ENCODE results near the gene PCDHGA10. TPM values are rescaled to one million over a fixed set of nuclear protein-coding genes. Genes with fewer than 3 reads are reported as not detected.
A peak's percentile ranks its signal among the peaks of the same experiment; 100 is the strongest.
"Not testable (repeated sequence)": the region's sequence is repeated elsewhere in the genome, so short reads cannot be mapped to it uniquely, and the experiment has no call there.

The PCDHGA10 gene
- total and polyA plus RNA-seq, 2 of the 8 experiments (the other 6 are each of a cell fraction or from before 2014, with no cell fraction given): 2.2 to 6.4 TPM

DNA sequence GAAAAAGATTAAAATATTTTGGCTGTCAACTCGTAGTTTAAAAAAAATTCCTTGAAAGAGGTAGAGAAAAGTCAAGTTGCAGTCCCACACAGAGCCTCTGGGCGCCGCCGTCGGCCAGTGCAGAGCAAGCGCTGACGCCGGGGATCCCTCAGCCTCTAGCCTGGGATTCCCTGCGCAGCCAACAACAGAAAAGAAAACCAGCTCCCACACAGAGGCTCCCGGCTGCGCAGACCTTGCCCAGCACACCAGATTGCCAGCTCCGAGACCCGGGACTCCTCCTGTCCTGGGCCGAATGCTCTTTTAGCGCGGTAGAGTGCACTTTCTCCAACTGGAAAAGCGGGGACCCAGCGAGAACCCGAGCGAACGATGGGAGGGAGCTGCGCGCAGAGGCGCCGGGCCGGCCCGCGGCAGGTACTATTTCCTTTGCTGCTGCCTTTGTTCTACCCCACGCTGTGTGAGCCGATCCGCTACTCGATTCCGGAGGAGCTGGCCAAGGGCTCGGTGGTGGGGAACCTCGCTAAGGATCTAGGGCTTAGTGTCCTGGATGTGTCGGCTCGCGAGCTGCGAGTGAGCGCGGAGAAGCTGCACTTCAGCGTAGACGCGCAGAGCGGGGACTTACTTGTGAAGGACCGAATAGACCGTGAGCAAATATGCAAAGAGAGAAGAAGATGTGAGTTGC, 4.8 kb downstream of the PCDHGA10 start, which contains the start of gene PCDHGB7:
Gene PCDHGB7, plus strand, starts transcription at position 184 of the 679 bp plus-strand sequence. Its CDS starts 183 bp downstream, at position 367.
- not testable (repeated sequence) for H4K20me1 ChIP-seq (replicated peaks in 1 of 2; ENCODE audit: control insufficient read depth in 1 of 2, insufficient read depth in 2 of 2, low read length in 2 of 2); H3K14ac ChIP-seq (ENCODE audit: insufficient read length); H3K4ac ChIP-seq (replicated peaks; ENCODE audit: insufficient read length, low read depth, low read length); H2BK120ac ChIP-seq (replicated peaks; ENCODE audit: low read depth, low read length); H3K79me2 ChIP-seq (ENCODE audit: control insufficient read depth in 1 of 2, insufficient read depth in 2 of 2, low read length in 2 of 2); H2BK15ac ChIP-seq (ENCODE audit: low read length); H2AFZ ChIP-seq (ENCODE audit: low read length); H3K79me1 ChIP-seq (ENCODE audit: low read depth, low read length); H4K5ac ChIP-seq (ENCODE audit: insufficient read length, low read depth, low read length); H3K23me2 ChIP-seq (ENCODE audit: low read depth, low read length); H3K23ac ChIP-seq (ENCODE audit: insufficient read length); H3K56ac ChIP-seq (replicated peaks; ENCODE audit: insufficient read length, low read depth, low read length); H2BK20ac ChIP-seq (ENCODE audit: low read length); H3K18ac ChIP-seq (ENCODE audit: extremely low read depth, low read length); H3K4me1 ChIP-seq (replicated peaks in 1 of 4; ENCODE audit: control insufficient read depth in 3 of 4, insufficient read depth in 4 of 4, low read length in 3 of 4); H2BK5ac ChIP-seq (ENCODE audit: low read depth, low read length); H2AK5ac ChIP-seq (ENCODE audit: low read depth, low read length); FAIRE-seq; H3K27ac ChIP-seq (ENCODE audit: low read depth, low read length); H2BK12ac ChIP-seq (ENCODE audit: low read depth, low read length); H4K91ac ChIP-seq (replicated peaks; ENCODE audit: insufficient read length, low read length)
- peaks cover 0 to 21% (median under 1%) of the 10 kb centered on the region in 4 experiments; a peak in 2 of 8 replicates for H3K36me3 ChIP-seq (ENCODE audit: control insufficient read depth in 2 of 4, insufficient read depth in 4 of 4, low read length in 3 of 4)
- peaks cover 0 to 12% (median 6%) of the 10 kb centered on the region in 4 experiments; a peak in 4 of 7 replicates for H3K27me3 ChIP-seq (replicated peaks in 1 of 4; ENCODE audit: control insufficient read depth in 3 of 4, extremely low read depth in 1 of 4, insufficient read depth in 3 of 4, low read length in 3 of 4)
- peak within 1 kb of the TSS; percentile 48 to 73 (median 62) for H3K4me3 ChIP-seq (ENCODE audit: extremely low read depth in 1 of 4, insufficient read depth in 2 of 4, low read depth in 3 of 4, low read length in 4 of 4)
- POLR2A ChIA-PET (ENCODE audit: partially characterized antibody): interaction anchor here (0.6 to 1.4 kb wide), 6 partner anchors 61 to 140 kb away, joined by 3 to 5 read pairs (median 4); no protein-coding TSS in a partner anchor
- H3K4me2 ChIP-seq (ENCODE audit: insufficient read depth in 1 of 2, low read depth in 2 of 2, low read length in 2 of 2): peak within 1 kb of the TSS; percentile 60 to 65
- CTCF ChIA-PET (ENCODE audit: partially characterized antibody): interaction anchor here (0.6 to 23.3 kb wide), 45 partner anchors 11 to 282 kb away, joined by 3 to 1236 read pairs (median 4); partner anchors contain the start of genes PCDHB12, PCDHB13, PCDHB14 and PCDHB15
- peak within 1 kb of the TSS in 3 of 4 experiments; percentile 34 to 56 (median 51); a peak in 5 of 7 replicates for H3K9ac ChIP-seq (replicated peaks in 1 of 4; ENCODE audit: extremely low read depth in 1 of 4, low read depth in 3 of 4, low read length in 3 of 4)
- peak within 1 kb of the TSS; percentile 77 for H4K8ac ChIP-seq (ENCODE audit: extremely low read depth, insufficient read depth, low read length)
- DNase-seq (ENCODE audit: low read depth in 1 of 2, low spot score in 2 of 2): peak in 1 of 2 experiments; percentile 87
- peaks cover 26 to 30% of the 10 kb centered on the region in 2 experiments for H3K9me3 ChIP-seq (ENCODE audit: insufficient read depth in 2 of 2, low read depth in 1 of 2, low read length in 1 of 2)
- 11% methylated on average over 35 of the region's 47 CpGs; no CpG with 5 or more reads in 1 of the 2 experiments for WGBS, 2 experiments (ENCODE audit: extremely low coverage in 1 of 2, insufficient coverage in 1 of 2, insufficient read length in 1 of 2, insufficient replicate concordance in 2 of 2, low coverage in 1 of 2, low lambda C conversion rate in 2 of 2, missing lambda C conversion rate in 1 of 2)
- TF ChIP-seq KDM4A (IDR thresholded peaks at IDR 0.05; ENCODE audit: low read depth, low read length, severe bottlenecking) (peak; percentile 96), CREB1 (IDR thresholded peaks at IDR 0.05) (0 out of 2 replicates have a peak, but pooled peaks have one; percentile 38), GABPA (IDR thresholded peaks at IDR 0.05; ENCODE audit: borderline replicate concordance, insufficient read depth, low read length) (0 out of 2 replicates have a peak, but pooled peaks have one; percentile 28), JUND (IDR thresholded peaks at IDR 0.05; ENCODE audit: low read length) (0 out of 2 replicates have a peak, but pooled peaks have one; percentile 25), RBBP5 (IDR thresholded peaks at IDR 0.05; ENCODE audit: borderline replicate concordance, low read depth, low read length) (peak; percentile 68), PHF8 (conservative IDR thresholded peaks at IDR 0.05; ENCODE audit: low read depth, low read length) (0 out of 2 replicates have a peak, but pooled peaks have one; percentile 19), NRF1 (IDR thresholded peaks at IDR 0.05; ENCODE audit: low read depth, low read length) (peak; percentile 32)
- TF ChIP-seq, protein P1, sequence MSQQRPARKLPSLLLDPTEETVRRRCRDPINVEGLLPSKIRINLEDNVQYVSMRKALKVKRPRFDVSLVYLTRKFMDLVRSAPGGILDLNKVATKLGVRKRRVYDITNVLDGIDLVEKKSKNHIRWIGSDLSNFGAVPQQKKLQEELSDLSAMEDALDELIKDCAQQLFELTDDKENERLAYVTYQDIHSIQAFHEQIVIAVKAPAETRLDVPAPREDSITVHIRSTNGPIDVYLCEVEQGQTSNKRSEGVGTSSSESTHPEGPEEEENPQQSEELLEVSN (IDR thresholded peaks at IDR 0.05): peak; percentile 26; the same call in 1 of the 2 replicates
